ENCODE measurements around the gene C2orf69.

The C2orf69 gene

DNA sequence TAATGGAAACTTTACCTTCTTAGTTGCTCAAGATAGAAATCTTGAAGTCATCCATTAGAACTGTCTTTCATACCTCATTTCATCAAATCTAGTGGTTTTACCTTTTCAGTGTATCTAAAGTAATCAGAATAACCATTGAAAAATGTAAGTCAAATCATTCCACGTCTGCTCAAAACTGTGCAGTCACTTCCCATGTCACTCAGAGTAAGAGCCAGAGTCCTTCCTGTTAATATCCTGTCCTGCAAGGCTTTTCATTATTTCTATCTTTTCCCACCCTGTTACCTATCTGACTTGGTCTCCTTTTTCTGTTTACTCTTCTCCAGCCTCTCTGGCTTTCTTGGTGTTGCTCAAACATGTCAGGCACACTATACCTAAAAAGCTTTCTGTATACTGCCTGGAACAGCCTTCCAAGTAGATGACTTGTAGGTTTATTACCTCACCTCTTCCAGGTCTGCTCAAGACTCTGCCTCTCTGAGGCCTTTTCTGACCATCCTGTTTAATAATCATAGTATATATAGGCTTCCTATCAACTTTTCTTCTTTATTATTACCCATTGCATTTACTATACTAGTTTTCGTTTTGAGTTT is 3.4 kb downstream of the C2orf69 start:
- no peak for DNase-seq (ENCODE audit: low read depth, low spot score)

DNA sequence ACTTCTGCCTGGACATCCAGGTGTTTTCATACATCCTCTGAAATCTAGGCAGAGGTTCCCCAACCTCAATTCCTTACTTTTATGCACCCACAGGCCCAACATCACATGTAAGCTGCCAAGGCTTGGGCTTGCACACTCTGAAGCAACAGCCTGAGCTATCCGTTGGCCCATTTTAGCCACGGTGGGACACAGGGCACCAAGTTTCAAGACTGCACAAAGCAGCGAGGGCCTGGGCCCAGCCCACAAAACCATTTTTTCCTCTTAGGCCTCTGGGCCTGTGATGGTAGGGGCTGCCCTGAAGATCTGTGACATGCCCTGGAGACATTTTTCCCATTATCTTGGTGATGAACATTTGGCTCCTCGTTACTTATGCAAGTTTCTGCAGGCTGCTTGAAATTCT is 5.9 kb downstream of the C2orf69 start:
- DNase-seq (ENCODE audit: low read depth, low spot score), result no peak

DNA sequence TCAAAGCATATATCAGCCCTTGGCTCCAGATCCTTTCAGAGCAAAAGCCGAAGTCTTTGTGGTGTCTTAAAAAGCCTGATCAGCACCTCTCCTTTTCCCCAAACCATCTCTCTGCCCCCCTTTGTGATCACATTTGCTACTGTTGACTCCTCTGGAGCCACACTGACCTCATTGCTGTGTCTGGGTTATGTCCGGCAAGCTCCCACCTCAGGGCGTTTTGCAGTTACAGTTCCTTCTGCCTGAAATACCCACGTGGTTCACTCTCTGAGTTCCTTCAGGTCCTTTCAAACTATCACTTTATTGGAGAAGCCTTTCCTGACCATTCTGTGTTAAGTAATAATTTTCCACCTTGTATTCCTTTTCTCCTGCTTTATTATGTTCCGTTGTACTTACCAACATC is 11.8 kb downstream of the C2orf69 start:
- DNase-seq (ENCODE audit: low read depth, low spot score), result no peak

DNA sequence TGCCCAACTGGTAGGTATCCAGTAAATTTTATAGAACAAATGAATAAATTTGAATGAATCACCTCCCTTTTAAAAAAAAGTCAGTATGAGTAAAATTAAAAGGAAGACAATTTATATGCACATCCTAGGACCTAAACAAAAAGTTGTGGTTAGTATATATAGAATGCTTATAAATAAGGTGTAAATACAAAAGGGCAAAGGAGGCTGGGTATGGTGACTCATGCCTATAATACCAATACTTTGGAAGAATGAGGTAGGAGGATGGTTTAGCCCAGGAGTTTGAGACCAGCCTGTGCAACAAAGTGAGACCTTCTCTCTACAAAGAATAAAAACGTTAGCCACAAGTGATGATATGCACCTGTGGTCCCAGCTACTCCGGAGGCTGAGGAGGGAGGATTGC is 12.8 kb downstream of the C2orf69 start:
- DNase-seq (ENCODE audit: low read depth, low spot score), result no peak

DNA sequence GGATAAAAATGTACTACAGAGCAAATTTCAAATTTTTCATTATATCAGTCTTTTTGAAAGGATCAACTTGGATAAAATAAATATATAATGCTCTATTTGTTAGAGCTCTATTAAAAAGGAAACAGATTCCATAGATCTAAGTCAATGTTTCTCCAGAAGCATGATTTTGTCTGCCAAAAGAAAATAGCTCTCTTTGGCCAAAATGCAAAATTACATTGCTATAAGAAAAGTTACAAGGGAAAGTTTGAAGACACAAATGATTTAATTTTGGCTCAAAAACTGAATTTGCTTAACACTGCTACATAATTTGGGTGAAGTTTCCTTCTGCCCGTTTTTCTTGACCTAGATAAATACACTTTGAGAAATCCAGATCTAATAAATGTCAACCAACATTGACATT is 15.7 kb downstream of the C2orf69 start:
- DNase-seq (ENCODE audit: low read depth, low spot score), result no peak

DNA sequence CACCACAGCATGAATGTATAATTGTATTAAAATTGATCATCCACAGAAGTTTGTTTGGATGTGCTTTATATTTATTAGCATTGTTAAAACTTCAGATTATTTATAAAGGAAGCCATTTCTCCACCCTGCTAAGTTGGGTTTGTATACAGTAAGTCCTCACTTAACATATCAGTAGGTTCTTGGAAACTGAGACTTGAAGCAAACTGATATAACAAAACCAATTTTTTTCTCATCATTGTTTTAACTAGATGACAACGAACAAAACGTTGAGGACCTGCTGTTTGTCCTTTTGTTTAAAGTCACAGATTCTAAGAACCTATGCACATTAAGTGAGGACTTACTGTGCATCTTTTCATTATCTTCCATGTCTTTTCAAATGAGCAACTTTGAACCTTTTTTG is 17.1 kb downstream of the C2orf69 start:
- DNase-seq (ENCODE audit: low read depth, low spot score), result no peak

DNA sequence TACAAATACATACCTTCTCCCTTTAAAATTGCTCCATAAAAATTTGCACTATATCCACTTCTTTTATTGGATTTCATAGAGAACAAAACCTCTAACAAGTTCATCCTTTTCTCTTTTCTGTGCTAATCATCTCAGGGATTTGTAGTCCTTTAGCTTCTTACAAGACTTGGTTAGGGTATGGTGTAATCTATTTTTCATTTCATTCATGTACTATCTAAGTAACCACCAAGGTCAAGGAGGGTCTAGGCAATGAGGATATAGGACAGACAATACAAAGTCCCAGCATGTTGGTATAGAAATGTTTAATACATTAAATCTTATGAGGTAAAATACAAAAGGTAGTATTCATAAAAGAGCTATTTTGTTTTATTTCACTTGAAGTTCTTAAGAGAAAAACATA is 17.5 kb downstream of the C2orf69 start:
- no peak for DNase-seq (ENCODE audit: low read depth, low spot score)

DNA sequence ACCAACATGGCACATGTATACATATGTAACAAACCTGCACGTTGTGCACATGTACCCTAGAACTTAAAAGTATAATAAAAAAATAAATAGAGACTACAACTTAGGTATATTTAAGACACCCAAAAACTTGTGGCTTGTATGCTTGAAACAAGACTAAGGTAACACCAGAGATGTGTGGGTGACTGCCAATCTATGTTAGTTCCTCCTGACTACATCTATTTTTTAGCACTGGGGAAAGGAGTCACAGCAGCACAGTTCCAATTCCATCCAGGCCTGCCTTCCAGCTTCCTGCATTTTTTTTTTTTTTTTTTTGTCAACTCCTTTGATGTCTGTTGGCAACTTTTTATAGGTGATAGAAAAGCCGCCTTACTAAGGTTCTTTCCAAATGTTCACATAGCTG is 18.2 kb downstream of the C2orf69 start:
- no peak for DNase-seq (ENCODE audit: low read depth, low spot score)

DNA sequence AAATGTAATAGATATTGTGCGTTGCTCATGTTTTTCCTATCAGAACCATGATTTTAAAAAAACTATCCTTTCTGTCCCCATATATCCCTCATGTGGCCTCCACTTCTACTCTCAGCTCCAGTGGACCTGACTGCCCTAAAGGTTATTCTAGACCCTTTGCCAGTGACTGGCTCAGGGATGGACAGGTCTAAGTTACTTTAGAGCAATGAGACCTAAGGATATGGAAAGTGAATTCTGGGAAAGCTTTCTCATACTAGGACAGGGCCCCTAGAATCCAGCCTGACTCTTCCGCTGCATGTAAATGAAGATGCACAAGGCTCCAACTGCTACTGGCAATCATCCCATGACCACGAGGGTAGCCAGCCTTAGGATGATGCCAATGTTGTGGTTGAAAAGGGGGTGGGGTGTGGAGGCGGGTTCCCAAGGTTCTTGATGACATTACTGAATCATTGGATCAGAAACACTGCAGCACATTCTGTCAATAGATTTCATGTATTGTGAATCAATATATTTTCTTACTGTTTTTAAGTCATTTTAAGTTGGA is 21.3 kb downstream of the C2orf69 start:
- no peak for DNase-seq (ENCODE audit: low read depth, low spot score)

DNA sequence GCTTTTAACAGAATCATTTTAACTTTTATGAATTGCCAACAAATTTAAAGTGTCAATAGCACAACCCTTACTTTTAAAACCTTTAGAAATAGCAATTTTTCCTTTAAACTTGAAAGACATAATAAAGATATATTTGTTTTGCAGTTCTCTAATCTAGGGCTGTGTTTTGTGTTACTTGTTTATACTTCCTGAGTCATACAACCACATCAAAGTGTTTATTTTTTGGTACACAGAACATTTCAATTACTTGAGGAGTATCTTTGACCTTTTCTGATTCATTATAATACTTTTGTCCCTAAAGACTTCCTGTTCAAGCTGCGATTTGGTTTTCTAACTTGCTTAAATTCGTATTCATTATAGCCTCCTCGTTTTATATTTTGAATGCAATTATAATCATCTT is 22.4 kb downstream of the C2orf69 start:
- DNase-seq (ENCODE audit: low read depth, low spot score), result no peak

DNA sequence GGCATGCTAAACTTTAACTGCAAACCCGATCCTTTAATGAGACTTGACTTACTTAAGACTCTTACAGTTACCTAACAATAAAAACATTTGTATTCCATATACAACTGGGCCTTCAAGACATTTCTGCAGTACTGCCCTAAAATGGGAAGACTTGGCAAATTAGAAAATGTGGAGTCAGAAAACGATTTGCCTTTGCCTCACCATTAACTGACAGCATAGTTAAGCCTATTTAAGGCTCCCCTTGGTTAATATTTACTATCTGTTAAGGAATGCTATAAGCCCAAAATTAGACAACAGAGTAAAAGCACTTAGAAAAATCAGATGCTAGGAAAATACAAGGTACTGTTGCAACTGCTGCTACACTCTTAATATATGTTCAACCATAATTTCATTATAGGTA is 25.5 kb downstream of the C2orf69 start:
- no peak for DNase-seq (ENCODE audit: low read depth, low spot score)

DNA sequence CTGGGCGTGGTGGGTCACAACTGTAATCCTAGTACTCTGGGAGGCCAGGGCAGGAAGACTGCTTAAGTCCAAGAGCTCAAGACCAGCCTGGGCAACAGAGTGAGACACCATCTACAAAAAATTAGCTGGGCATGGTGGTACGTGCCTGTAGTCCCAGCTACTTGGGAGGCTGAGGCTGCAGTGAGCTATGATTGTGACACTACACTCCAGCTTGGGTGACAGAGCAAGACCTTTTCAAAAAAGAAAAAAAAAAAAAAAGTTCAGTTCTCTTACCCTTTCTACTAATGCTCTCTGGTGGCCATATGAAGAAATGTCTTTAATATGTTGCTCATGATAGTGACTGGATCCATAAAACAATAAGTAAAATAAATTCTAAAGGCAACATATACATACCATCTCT is 29.3 kb downstream of the C2orf69 start:
- DNase-seq (ENCODE audit: low read depth, low spot score), result no peak

DNA sequence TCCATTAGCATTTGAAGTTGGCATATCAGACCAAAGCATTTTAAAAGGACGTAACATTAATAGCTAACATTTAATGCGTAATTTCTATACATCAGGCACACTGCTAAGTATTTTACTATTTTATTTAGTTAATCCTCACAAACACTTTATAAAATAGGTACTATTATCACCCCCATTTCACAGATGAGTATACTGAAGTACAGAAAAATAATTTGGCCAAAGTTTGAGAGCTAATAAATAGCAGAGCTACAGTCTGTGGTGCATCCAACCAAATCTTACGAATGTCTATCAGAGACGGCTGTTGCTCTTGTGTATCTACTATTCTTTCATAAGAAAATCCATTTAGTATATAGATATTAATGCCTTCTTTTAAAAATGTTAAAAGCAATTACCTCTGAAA is 32.3 kb downstream of the C2orf69 start:
- no peak for DNase-seq (ENCODE audit: low read depth, low spot score)

DNA sequence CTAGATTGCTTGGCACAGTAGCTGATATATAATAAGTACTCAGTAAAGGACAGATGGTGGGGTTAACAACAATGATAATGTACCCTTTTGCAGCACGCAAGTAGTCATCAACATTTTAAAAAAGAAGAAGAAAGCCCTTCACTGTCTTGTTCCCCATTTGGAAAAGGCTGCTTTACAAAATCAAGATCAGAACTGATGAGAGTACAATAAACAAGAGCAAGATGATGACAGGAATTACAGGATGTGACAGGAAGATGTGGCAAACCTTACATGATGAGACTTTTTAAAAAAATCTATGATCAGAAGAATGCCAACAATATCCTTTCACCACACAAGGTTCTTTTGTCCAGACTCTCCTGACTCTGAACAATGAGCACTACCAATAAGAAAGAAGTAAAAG is 35.1 kb downstream of the C2orf69 start:
- DNase-seq (ENCODE audit: low read depth, low spot score), result no peak

DNA sequence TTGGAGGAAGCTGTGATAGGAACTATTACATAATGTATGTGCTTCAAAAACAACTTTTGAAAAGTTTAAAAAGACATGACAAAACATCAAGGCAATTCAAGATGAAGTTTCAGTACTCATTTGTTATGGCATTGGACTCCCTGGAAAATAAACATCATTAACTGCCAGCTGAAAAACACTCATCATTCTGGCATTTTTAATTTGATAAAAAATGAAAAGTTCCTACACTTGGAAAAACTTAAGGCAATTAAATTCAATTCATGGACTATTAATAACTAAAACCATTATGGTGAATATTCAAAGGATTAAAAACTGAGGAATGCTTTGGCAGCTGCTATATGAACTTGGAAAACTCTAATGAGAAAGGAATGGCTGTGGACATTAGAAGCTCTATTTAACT is 35.7 kb downstream of the C2orf69 start:
- no peak for DNase-seq (ENCODE audit: low read depth, low spot score)

DNA sequence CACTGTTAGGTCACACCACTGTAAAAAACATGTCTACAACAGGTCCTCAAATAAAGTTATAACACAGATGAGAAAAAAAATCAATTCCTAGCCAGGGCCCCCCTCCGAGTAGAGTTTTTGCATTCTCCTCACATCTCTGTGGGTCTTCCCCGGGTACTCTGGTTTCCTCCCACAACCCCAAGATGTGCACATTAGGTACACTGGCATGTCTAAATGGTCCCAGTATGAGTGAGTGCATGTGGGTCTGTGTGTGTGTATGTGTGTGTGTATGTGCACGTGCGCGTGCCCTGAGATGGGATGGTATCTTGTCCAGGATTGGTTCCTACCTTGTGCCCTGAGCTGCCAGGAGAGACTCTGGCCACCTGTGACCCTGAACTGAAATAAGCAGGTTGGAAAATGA is 39.3 kb downstream of the C2orf69 start:
- no peak for DNase-seq (ENCODE audit: low read depth, low spot score)

DNA sequence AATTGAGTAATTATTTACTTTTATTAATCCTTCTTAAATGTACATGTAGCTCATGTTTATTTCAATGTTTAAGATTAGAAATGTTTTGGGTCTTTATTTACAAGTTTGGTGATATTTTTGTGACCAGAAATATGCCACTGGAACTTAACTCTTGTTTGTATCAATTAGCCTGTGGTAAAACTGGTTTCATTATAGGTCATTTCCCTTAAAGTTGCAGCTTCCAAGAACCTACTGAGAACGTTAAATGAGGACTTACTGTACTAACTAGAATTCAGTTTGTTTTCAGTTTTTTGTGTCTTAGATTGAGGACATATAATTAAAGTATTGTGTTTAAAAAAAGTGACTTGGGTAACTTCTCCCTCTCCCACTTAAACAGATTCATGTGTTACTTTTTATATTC is 39.9 kb downstream of the C2orf69 start:
- no peak for DNase-seq (ENCODE audit: low read depth, low spot score)

DNA sequence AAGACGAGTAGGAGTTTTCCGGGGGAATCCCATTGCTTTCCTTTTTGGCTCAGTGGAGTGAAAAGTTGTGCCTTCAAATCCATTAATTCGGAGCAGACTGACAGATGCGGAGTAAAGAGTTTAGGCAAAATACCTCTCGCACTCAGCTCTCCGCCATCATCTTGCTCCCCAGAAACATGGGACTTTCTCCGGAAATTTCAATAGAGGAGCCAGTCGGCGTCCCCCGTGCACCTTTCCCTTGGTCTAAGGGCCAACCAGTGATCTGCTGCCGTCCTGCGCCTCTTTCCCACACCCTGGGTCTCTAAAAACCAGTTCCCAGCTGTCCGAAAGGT is 43.9 kb downstream of the C2orf69 start:
- no peak for DNase-seq (ENCODE audit: low read depth, low spot score)

DNA sequence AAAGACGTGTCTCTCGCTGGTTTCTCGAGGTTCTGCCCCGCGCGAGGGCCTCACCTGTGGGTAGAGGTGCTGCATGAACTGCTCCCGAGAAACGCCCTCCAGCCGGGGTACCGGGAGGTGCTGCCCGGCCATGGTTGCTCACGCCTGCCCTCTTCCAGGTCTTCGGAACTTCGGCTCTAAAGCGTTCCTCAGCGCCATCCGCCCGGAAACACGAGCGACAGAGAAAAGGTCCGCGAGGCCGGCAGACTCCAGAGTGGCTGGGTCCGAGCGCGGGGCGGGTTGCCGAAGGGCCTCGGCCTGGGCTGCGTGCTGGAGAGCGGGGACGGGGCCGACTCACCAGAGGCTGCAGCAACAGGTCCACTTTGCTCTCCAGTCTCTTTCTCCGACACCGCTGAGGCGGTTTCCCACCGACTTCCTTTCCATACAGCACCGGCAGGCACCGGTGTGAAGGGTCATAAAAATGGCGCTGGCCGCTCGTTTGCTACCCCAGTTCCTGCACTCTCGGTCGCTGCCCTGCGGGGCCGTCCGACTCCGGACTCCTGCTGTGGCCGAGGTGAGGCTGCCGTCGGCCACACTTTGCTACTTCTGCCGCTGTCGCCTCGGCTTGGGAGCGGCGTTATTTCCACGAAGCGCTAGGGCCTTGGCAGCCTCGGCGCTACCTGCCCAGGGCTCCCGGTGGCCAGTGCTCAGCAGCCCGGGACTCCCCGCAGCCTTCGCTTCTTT is 44.4 kb downstream of the C2orf69 start, which contains the start of the genes MAIP1 and TYW5:
MAIP1 (plus strand) TSS at position 244 of the 723 bp plus-strand sequence; CDS start at position 461, 217 bp downstream.
TYW5 (minus strand) TSS at position 153 of the 723 bp plus-strand sequence; CDS start at position 132, 21 bp downstream.
- peak; percentile 65 for DNase-seq (ENCODE audit: low read depth, low spot score)

DNA sequence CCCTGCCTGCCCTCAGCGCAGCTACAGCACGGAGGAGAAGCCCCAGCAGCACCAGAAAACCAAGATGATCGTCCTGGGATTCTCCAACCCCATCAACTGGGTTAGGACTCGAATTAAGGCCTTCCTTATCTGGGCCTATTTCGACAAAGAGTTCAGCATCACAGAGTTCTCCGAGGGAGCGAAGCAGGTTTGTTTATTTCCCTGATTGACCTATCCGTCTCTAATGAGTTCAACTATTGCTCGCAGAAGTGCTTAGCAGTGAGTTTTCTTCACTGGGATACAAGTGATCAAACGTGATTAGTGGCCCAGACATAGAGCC is 44.9 kb downstream of the C2orf69 start:
- DNase-seq (ENCODE audit: low read depth, low spot score), result no peak

DNA sequence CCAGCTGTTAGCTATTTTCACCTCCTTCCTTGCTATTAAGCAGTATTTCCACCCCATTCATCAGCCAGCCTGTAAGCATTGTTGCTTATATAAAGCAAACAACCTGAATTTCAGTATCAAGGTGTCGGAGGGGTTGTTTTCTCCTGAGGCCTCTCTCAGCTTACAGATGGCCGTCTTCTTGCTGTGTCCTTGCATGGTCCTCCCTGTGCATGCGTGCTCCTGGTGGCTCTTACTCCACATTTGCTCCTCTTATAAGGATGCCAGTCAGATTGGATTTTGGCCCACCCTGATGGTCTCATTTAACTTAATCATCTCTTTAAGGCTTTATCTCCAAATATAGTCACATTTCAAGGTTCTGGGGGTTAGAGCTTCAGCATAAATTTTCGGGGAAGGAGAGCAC is 46.9 kb downstream of the C2orf69 start:
- no peak for DNase-seq (ENCODE audit: low read depth, low spot score)

DNA sequence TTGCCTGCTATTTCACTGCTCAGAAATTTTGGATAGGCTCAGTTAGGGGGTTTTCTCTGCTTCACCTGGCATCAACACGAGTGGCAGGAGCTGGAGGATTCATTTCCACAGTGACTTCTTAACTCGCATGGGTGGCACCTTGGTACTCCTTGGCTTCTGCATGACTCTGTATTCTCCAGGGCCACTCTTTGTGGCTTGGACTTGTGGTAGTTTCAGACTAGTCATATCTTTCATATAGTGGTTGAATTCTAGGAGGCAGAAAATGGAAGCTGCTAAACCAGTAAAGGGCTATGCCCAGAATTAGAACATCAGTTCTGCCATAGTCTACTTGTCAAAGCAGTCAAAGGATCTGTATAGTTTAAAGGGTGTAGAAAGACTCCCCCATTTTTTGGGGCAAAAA is 51.1 kb downstream of the C2orf69 start:
- no peak for DNase-seq (ENCODE audit: low read depth, low spot score)

DNA sequence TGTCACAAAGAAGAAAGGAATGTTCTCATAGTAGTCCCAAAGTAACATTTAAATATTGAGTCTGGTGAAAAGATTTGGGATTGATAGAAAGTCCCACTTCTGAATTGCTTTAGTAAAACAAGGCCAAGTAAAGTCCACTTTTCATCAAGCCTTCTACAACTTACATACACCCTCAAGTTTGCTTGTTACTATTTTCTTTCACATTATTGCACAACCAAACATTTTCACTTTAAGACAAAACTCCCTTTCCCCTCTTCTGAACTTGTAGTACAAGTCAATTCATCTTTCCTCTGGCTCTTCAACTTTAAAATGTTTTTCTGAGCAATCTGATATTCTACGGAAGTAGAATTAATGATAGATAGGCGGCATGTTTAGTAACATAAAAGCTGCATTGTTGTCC is 55.3 kb downstream of the C2orf69 start:
- DNase-seq (ENCODE audit: low read depth, low spot score), result no peak

DNA sequence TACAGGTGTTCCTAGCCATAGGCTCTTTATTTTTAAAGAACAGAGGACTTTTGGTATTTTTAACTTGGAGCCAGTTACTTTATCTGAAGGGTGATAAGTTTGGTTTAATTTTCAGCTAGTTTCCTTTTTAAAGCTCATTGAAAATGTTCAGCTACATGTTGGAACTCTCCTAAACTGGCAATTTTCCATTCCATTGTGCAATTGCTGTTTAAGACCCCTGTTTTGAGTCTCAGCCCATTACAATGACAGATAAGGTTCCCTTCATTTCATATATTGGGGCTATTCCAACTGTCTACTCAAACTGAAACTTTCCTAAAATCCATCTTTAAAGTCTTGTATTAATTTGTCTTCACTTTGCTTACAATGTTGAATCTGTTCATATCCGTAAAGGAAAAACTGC is 55.9 kb downstream of the C2orf69 start:
- DNase-seq (ENCODE audit: low read depth, low spot score), result no peak
